Measurements from ENCODE around the gene MINDY2. TPM values are rescaled to one million over a fixed set of nuclear protein-coding genes. Genes with fewer than 3 reads are reported as not detected.

MINDY2 gene
- 23.5 and 24.4 TPM in 2 replicates for total RNA-seq

GRCh38 chr15:58770857-58771620 lies at the start of gene MINDY2:
Gene MINDY2 (plus strand): TSS chr15:58771302. CDS start chr15:58771396, 94 bp downstream.

GRCh38 chr15:58749532-58750337 lies 21.4 kb upstream of the MINDY2 start, which contains the start of gene ADAM10:
Gene ADAM10 (minus strand): TSS chr15:58749707. CDS start chr15:58749534, 173 bp downstream.

Other genes starting within 250 kb of the MINDY2 start
- gene ADAM10, start 21.6 kb upstream of the MINDY2 start, total RNA-seq, result 149 and 201 TPM in 2 replicates
- gene SLTM, start 162.4 kb downstream of the MINDY2 start, total RNA-seq, result 47.1 and 75.8 TPM in 2 replicates
- 19.4 and 20.7 TPM in 2 replicates for gene RNF111, start 216.4 kb downstream of the MINDY2 start, total RNA-seq